Measurements from ENCODE around the gene RAI1. TPM values are rescaled to one million over a fixed set of nuclear protein-coding genes. Genes with fewer than 3 reads are reported as not detected.

The RAI1 gene
- total and polyA plus RNA-seq, 10 of the 15 experiments (the other 5 are each of a cell fraction or from before 2014, with no cell fraction given) = 0.66 to 37.7 (median 6.0) TPM

- no peak for TF ChIP-seq NFIC (IDR thresholded peaks at IDR 0.05; ENCODE audit: low read depth, low read length)
These were observed 97.9 kb downstream of the RAI1 start (continued) for GRCh38 chr17:17779015-17779611.

- in situ Hi-C loops (cut with MboI) = no loop called here
- ChIA-PET POLR2A (no interaction called here), RAD21 (ENCODE audit: unreplicated experiment) (no interaction called here), SMC1A (ENCODE audit: uncharacterized antibody, unreplicated experiment) (no interaction called here), CTCF (interaction anchor here (0.6 kb wide), 1 partner anchor 100 kb away, joined by 3 read pairs; the partner anchor contains the start of gene RAI1)
- no peak for FAIRE-seq
- no peaks in the 10 kb centered on the region for H3K9me3 ChIP-seq (replicated peaks; ENCODE audit: control insufficient read depth, insufficient read depth, low read length)
- H3K36me3 ChIP-seq (ENCODE audit: control insufficient read depth in 2 of 2, insufficient read depth in 2 of 2, low read length in 1 of 2) = peaks cover 0 to 4% of the 10 kb centered on the region in 2 experiments; a peak in 2 of 4 replicates
- no peak overlapping the region for H3K9ac ChIP-seq (ENCODE audit: control insufficient read depth, insufficient read depth, low read length)
- no peak overlapping the region for H3K4me3 ChIP-seq
- no peak overlapping the region for H3K27ac ChIP-seq (ENCODE audit: control insufficient read depth, insufficient read depth)
- H4K20me1 ChIP-seq (ENCODE audit: control insufficient read depth, insufficient read depth) = no peaks in the 10 kb centered on the region; the same call in 1 of the 2 replicates
- whole genome bisulfite sequencing (ENCODE audit: insufficient coverage, insufficient replicate concordance, low lambda C conversion rate, missing lambda C conversion rate) = 75% methylated on average over 10 of the region's 11 CpGs
- intact Hi-C loops (cut with micrococcal nuclease; ENCODE audit: unreplicated experiment) = no loop called here
- BruUV-seq (replicated peaks) = no TSS peak
- DNase-seq (ENCODE audit: low read depth, low spot score) = no peak
- TF ChIP-seq SRF (IDR thresholded peaks at IDR 0.05; ENCODE audit: low read depth in 2 of 2, low read length in 2 of 2) (no peak), ZBTB4 (CRISPR knock-in tag; IDR thresholded peaks at IDR 0.05) (no peak), CBX3 (IDR thresholded peaks at IDR 0.05; ENCODE audit: borderline replicate concordance, low read depth) (no peak), EGR1 (IDR thresholded peaks at IDR 0.05; ENCODE audit: borderline replicate concordance in 1 of 2, low read depth in 2 of 2, low read length in 2 of 2) (no peak), CHD4 (IDR thresholded peaks at IDR 0.05) (no peak), PML (IDR thresholded peaks at IDR 0.05; ENCODE audit: low read length) (no peak)
- no peak overlapping the region for H3K4me2 ChIP-seq (ENCODE audit: control insufficient read depth, insufficient read depth)
- no peak overlapping the region for H2AFZ ChIP-seq (ENCODE audit: control insufficient read depth, low read depth, low read length)
- no peaks in the 10 kb centered on the region for H3K79me2 ChIP-seq (ENCODE audit: control insufficient read depth, insufficient read depth, low read length)
- no peak for ATAC-seq
- peaks cover 11% of the 10 kb centered on the region for H3K4me1 ChIP-seq (ENCODE audit: control insufficient read depth, insufficient read depth, low read length)
- no peaks in the 10 kb centered on the region for H3K27me3 ChIP-seq (replicated peaks in 1 of 2; ENCODE audit: control insufficient read depth in 2 of 2, insufficient read depth in 2 of 2, low read length in 1 of 2)
These were observed 99.8 kb downstream of the RAI1 start for GRCh38 chr17:17780922-17781590.
